ENCODE data around the gene PRIMA1.

GRCh38 chr14:93799989-93800921, 12.0 kb upstream of the PRIMA1 start:
- TF ChIP-seq POLR2A (IDR thresholded peaks at IDR 0.05) (no peak), CTCF (IDR thresholded peaks at IDR 0.05) (no peak), POLR2AphosphoS5 (IDR thresholded peaks at IDR 0.05) (no peak), EP300 (IDR thresholded peaks at IDR 0.05) (no peak)
